Measurements from ENCODE around the gene BMS1.
A peak's percentile ranks its signal among the peaks of the same experiment; 100 is the strongest.
"Not testable (repeated sequence)": the region's sequence is repeated elsewhere in the genome, so short reads cannot be mapped to it uniquely, and the experiment has no call there.

The BMS1 gene

GRCh38 chr10:42782446-42783180 lies at the start of gene BMS1:
TSS of gene BMS1 (plus strand) at chr10:42782795. CDS start at chr10:42784395, 1,600 bp downstream.
- DNase-seq (ENCODE audit: low read depth in 1 of 2, low spot score in 1 of 2): peak; percentile 81 to 90

- no peak for DNase-seq (ENCODE audit: low read depth in 1 of 2, low spot score in 1 of 2)
These were observed 48.1 kb upstream of the BMS1 start for GRCh38 chr10:42734536-42734935.

- no peak for DNase-seq (ENCODE audit: low read depth in 1 of 2, low spot score in 1 of 2)
These were observed 43.9 kb upstream of the BMS1 start for GRCh38 chr10:42738679-42739078.

- not testable (repeated sequence) for DNase-seq (ENCODE audit: low read depth in 1 of 2, low spot score in 1 of 2)
These were observed 41.1 kb upstream of the BMS1 start for GRCh38 chr10:42741536-42741935.

- no peak for DNase-seq (ENCODE audit: low read depth in 1 of 2, low spot score in 1 of 2)
These were observed 38.9 kb upstream of the BMS1 start for GRCh38 chr10:42743697-42744096.

GRCh38 chr10:42744134-42744701 lies 38.4 kb upstream of the BMS1 start:
- DNase-seq (ENCODE audit: low read depth in 1 of 2, low spot score in 1 of 2): no peak

- peak; percentile 57 to 72 for DNase-seq (ENCODE audit: low read depth in 1 of 2, low spot score in 1 of 2)
These were observed 29.5 kb upstream of the BMS1 start for GRCh38 chr10:42753126-42753506.

- no peak for DNase-seq (ENCODE audit: low read depth in 1 of 2, low spot score in 1 of 2)
These were observed 29.0 kb upstream of the BMS1 start for GRCh38 chr10:42753507-42754154.

GRCh38 chr10:42754155-42755027 lies 28.2 kb upstream of the BMS1 start:
- DNase-seq (ENCODE audit: low read depth in 1 of 2, low spot score in 1 of 2): no peak

- no peak for DNase-seq (ENCODE audit: low read depth in 1 of 2, low spot score in 1 of 2)
These were observed 27.6 kb upstream of the BMS1 start for GRCh38 chr10:42755028-42755451.

GRCh38 chr10:42755556-42756093 lies 27.0 kb upstream of the BMS1 start:
- no peak for DNase-seq (ENCODE audit: low read depth in 1 of 2, low spot score in 1 of 2)

GRCh38 chr10:42767906-42768305 lies 14.7 kb upstream of the BMS1 start:
- DNase-seq (ENCODE audit: low read depth in 1 of 2, low spot score in 1 of 2): no peak

GRCh38 chr10:42768581-42769152 lies 13.9 kb upstream of the BMS1 start:
- no peak for DNase-seq (ENCODE audit: low read depth in 1 of 2, low spot score in 1 of 2)

- no peak for DNase-seq (ENCODE audit: low read depth in 1 of 2, low spot score in 1 of 2)
These were observed 13.4 kb upstream of the BMS1 start for GRCh38 chr10:42769173-42769572.

GRCh38 chr10:42769673-42770072 lies 12.9 kb upstream of the BMS1 start:
- no peak for DNase-seq (ENCODE audit: low read depth in 1 of 2, low spot score in 1 of 2)

GRCh38 chr10:42776681-42777080 lies 5.9 kb upstream of the BMS1 start:
- DNase-seq (ENCODE audit: low read depth in 1 of 2, low spot score in 1 of 2): no peak

- no peak for DNase-seq (ENCODE audit: low read depth in 1 of 2, low spot score in 1 of 2)
These were observed 2.1 kb upstream of the BMS1 start for GRCh38 chr10:42780456-42780855.

GRCh38 chr10:42781893-42782445 lies 626 bp upstream of the BMS1 start:
- DNase-seq (ENCODE audit: low read depth in 1 of 2, low spot score in 1 of 2): no peak

GRCh38 chr10:42783181-42783549 lies 570 bp downstream of the BMS1 start:
- DNase-seq (ENCODE audit: low read depth in 1 of 2, low spot score in 1 of 2): peak in 1 of 2 donors; percentile 12

- no peak for DNase-seq (ENCODE audit: low read depth in 1 of 2, low spot score in 1 of 2)
These were observed 3.2 kb downstream of the BMS1 start for GRCh38 chr10:42785759-42786158.

GRCh38 chr10:42790835-42791234 lies 8.2 kb downstream of the BMS1 start:
- DNase-seq (ENCODE audit: low read depth in 1 of 2, low spot score in 1 of 2): no peak

All from activated CD4-positive, alpha-beta T cell treated with anti-CD3 and anti-CD28 coated beads, Interleukin-2, amount 50 U/mL, for 24 hours (primary cell).